IPS-20b (cell line): ENCODE data around the gene RBM34.

Experiments
- H3K27ac ChIP-seq: one replicate; pipeline ENCODE4 v1.5.1; 2013; ENCODE audit warnings: low read length
- H3K27me3 ChIP-seq: 2 replicates; pipeline ENCODE4 v1.6.1; 2013; ENCODE audit warnings: mild to moderate bottlenecking, low read length, inconsistent platforms; ENCODE audit not compliant: insufficient read depth
- H3K36me3 ChIP-seq: 2 replicates; pipeline ENCODE4 v1.6.1; 2013; ENCODE audit warnings: low read depth, mild to moderate bottlenecking, inconsistent platforms, low read length, moderate library complexity; ENCODE audit not compliant: insufficient read depth
- H3K4me1 ChIP-seq: 2 replicates; pipeline ENCODE4 v1.6.1; 2013; ENCODE audit warnings: mild to moderate bottlenecking, control low read depth, inconsistent platforms, low read length, moderate library complexity; ENCODE audit not compliant: insufficient read depth
- H3K4me3 ChIP-seq: 2 replicates; pipeline ENCODE4 v1.5.1; 2013; ENCODE audit warnings: mild to moderate bottlenecking, low read length, inconsistent platforms
- H3K9ac ChIP-seq: 2 replicates; pipeline ENCODE4 v1.6.1; 2013; ENCODE audit warnings: low read depth, mild to moderate bottlenecking, inconsistent platforms, low read length, moderate library complexity
- H3K9me3 ChIP-seq: 2 replicates; pipeline ENCODE4 v1.6.1; 2013; ENCODE audit warnings: mild to moderate bottlenecking, low read depth, low read length, inconsistent platforms; ENCODE audit not compliant: insufficient read depth

The RBM34 gene

GRCh38 chr1:235129774-235130570 lies 31.1 kb downstream of the RBM34 start:
- H3K27me3 ChIP-seq, result no peaks in the 10 kb centered on the region
- peaks cover 48% of the 10 kb centered on the region for H3K36me3 ChIP-seq
- peaks cover 2% of the 10 kb centered on the region; the same call in 1 of the 2 replicates for H3K4me1 ChIP-seq
- H3K4me3 ChIP-seq, result no peak overlapping the region
- H3K9ac ChIP-seq, result peak overlapping the region; percentile 21; the same call in 1 of the 2 replicates
- H3K27ac ChIP-seq, result no peak overlapping the region
- no peaks in the 10 kb centered on the region for H3K9me3 ChIP-seq

DNA sequence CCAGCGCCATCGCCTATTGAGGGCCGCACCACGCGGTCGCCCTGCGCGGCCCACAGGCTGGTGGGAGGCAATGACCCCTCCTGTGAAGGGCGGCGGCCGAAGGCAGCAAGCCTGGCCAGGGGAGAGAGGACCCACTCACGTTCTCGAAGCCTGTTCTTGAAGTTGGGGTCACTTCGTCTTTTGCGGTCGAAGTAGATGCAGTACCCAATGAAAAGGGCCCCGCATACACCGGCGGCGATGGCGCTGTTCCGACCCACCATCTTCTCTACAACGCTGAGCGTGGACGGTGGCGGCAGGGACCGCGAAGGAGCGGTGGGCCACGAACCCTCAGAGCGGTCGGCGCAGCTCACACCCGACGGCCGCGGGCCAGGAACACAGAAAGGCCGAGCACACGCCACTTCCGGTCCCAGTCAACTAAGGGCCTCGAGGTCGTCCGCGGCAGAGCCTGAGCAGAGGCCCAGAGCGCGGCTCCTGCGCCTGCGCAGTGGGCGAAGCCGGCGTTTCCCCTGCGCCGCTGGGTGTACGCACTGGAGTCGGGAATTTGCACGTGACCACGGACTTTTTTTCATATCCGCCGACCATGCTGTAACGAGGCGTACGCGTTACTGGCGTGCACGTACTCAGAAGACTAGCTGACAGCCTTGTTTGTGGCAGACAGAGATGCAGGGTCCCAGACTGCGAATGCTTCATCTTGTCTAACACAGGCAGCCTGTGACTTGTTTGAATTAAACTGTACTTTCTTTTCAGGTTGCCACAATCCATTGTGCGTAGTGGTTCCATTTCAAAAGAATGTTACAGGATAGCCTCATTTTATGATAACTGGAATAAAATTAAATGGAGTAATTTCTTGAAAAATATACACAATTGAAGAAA lies 32.4 kb downstream of the RBM34 start, which contains the start of gene TOMM20:
TSS of gene TOMM20 (minus strand) at position 382 of the 873 bp plus-strand sequence. CDS start at position 260, 122 bp downstream.
- H3K36me3 ChIP-seq, result peaks cover 50% of the 10 kb centered on the region
- no peaks in the 10 kb centered on the region for H3K27me3 ChIP-seq
- peak within 1 kb of the TSS; percentile 99 for H3K9ac ChIP-seq
- H3K9me3 ChIP-seq, result no peaks in the 10 kb centered on the region
- peak within 1 kb of the TSS; percentile 82 for H3K27ac ChIP-seq
- H3K4me1 ChIP-seq, result peaks cover 2% of the 10 kb centered on the region; the same call in 1 of the 2 replicates
- H3K4me3 ChIP-seq, result peak within 1 kb of the TSS; percentile 98

- H3K4me3 ChIP-seq, result peak overlapping the region; percentile 98
- H3K9ac ChIP-seq, result peak overlapping the region; percentile 99
- no peaks in the 10 kb centered on the region for H3K9me3 ChIP-seq
- no peaks in the 10 kb centered on the region for H3K27me3 ChIP-seq
- H3K36me3 ChIP-seq, result peaks cover 46% of the 10 kb centered on the region
- H3K4me1 ChIP-seq, result peaks cover 2% of the 10 kb centered on the region; the same call in 1 of the 2 replicates
- H3K27ac ChIP-seq, result peak overlapping the region; percentile 82
Observed at GRCh38 chr1:235127732-235128455, 33.2 kb downstream of the RBM34 start.

DNA sequence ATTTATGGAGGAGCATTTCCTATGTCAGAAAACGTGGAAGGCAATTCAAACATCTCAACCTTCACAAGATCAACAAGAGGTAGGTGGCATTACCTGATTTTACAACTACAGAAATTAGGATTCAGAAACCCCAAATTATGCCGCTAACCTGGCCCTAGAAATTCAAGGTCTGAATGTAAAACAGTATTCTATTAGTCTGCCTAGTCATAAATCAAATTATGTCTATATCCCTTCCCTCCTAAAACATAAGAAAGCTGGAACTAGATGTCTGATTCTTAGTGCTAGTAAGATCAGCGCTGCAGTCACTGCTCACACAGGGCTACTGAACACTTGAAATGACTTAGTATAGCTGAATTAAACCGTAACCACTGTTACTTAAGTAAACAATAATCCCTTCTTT lies 33.8 kb downstream of the RBM34 start:
- H3K36me3 ChIP-seq, result peaks cover 48% of the 10 kb centered on the region
- peak overlapping the region; percentile 98 for H3K4me3 ChIP-seq
- no peak overlapping the region for H3K27ac ChIP-seq
- peaks cover 2% of the 10 kb centered on the region; the same call in 1 of the 2 replicates for H3K4me1 ChIP-seq
- peak overlapping the region; percentile 99 for H3K9ac ChIP-seq
- H3K9me3 ChIP-seq, result no peaks in the 10 kb centered on the region
- H3K27me3 ChIP-seq, result no peaks in the 10 kb centered on the region

DNA sequence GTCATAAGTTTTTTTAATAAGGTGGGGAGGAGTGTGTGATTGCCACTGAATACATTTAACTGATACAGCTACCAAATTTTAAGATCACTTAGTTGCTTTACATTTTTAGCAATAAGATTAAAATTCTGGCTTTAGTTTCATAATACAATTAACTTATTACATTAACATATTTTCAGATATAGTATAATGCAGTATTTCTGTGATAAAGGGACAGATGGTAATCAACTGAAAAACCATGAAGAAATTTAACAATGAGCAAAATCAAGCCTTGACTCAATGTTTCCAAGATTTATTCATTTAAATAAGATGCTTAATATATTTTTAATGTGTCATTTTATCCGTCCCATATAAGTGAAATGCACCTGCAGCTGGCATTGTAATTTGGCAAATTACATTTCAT lies 36.4 kb downstream of the RBM34 start:
- Histone ChIP-seq H3K27me3 (no peaks in the 10 kb centered on the region), H3K9me3 (no peaks in the 10 kb centered on the region), H3K4me3 (no peak overlapping the region), H3K27ac (no peak overlapping the region), H3K36me3 (peaks cover 64% of the 10 kb centered on the region), H3K9ac (no peak overlapping the region), H3K4me1 (peaks cover 2% of the 10 kb centered on the region; the same call in 1 of the 2 replicates)

- Histone ChIP-seq H3K27ac (no peak overlapping the region), H3K9ac (no peak overlapping the region), H3K4me1 (peaks cover 2% of the 10 kb centered on the region; the same call in 1 of the 2 replicates), H3K36me3 (peaks cover 70% of the 10 kb centered on the region), H3K4me3 (no peak overlapping the region), H3K9me3 (no peaks in the 10 kb centered on the region), H3K27me3 (no peaks in the 10 kb centered on the region)
Observed at GRCh38 chr1:235124111-235124510, 36.9 kb downstream of the RBM34 start.

GRCh38 chr1:235122348-235122747 lies 38.7 kb downstream of the RBM34 start:
- peaks cover 86% of the 10 kb centered on the region for H3K36me3 ChIP-seq
- H3K9me3 ChIP-seq, result no peaks in the 10 kb centered on the region
- no peak overlapping the region for H3K9ac ChIP-seq
- no peak overlapping the region for H3K27ac ChIP-seq
- no peaks in the 10 kb centered on the region for H3K4me1 ChIP-seq
- no peak overlapping the region for H3K4me3 ChIP-seq
- H3K27me3 ChIP-seq, result no peaks in the 10 kb centered on the region

GRCh38 chr1:235113183-235113917 lies 47.7 kb downstream of the RBM34 start:
- Histone ChIP-seq H3K4me3 (no peak overlapping the region), H3K9me3 (no peaks in the 10 kb centered on the region), H3K9ac (no peak overlapping the region), H3K36me3 (peaks cover 96% of the 10 kb centered on the region), H3K4me1 (no peaks in the 10 kb centered on the region), H3K27ac (no peak overlapping the region), H3K27me3 (no peaks in the 10 kb centered on the region)

GRCh38 chr1:235112297-235113182 lies 48.5 kb downstream of the RBM34 start:
- H3K9ac ChIP-seq, result no peak overlapping the region
- no peaks in the 10 kb centered on the region for H3K9me3 ChIP-seq
- no peak overlapping the region for H3K4me3 ChIP-seq
- H3K36me3 ChIP-seq, result peaks cover 96% of the 10 kb centered on the region
- H3K4me1 ChIP-seq, result no peaks in the 10 kb centered on the region
- H3K27ac ChIP-seq, result no peak overlapping the region
- no peaks in the 10 kb centered on the region for H3K27me3 ChIP-seq

GRCh38 chr1:235111107-235111506 lies 49.9 kb downstream of the RBM34 start:
- H3K4me1 ChIP-seq, result no peaks in the 10 kb centered on the region
- no peak overlapping the region for H3K9ac ChIP-seq
- H3K4me3 ChIP-seq, result no peak overlapping the region
- no peaks in the 10 kb centered on the region for H3K9me3 ChIP-seq
- no peaks in the 10 kb centered on the region for H3K27me3 ChIP-seq
- H3K36me3 ChIP-seq, result peaks cover 93% of the 10 kb centered on the region
- no peak overlapping the region for H3K27ac ChIP-seq
